NK-92 (cell line): Measurements from ENCODE around the gene MTMR10.

ENCODE experiments used
- DNase-seq: peaks from one replicate; lab custom pipeline; 2025; ENCODE audit not compliant: unreplicated experiment; lab: John Stamatoyannopoulos, UW

MTMR10 gene, protein sequence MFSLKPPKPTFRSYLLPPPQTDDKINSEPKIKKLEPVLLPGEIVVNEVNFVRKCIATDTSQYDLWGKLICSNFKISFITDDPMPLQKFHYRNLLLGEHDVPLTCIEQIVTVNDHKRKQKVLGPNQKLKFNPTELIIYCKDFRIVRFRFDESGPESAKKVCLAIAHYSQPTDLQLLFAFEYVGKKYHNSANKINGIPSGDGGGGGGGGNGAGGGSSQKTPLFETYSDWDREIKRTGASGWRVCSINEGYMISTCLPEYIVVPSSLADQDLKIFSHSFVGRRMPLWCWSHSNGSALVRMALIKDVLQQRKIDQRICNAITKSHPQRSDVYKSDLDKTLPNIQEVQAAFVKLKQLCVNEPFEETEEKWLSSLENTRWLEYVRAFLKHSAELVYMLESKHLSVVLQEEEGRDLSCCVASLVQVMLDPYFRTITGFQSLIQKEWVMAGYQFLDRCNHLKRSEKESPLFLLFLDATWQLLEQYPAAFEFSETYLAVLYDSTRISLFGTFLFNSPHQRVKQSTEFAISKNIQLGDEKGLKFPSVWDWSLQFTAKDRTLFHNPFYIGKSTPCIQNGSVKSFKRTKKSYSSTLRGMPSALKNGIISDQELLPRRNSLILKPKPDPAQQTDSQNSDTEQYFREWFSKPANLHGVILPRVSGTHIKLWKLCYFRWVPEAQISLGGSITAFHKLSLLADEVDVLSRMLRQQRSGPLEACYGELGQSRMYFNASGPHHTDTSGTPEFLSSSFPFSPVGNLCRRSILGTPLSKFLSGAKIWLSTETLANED

DNA sequence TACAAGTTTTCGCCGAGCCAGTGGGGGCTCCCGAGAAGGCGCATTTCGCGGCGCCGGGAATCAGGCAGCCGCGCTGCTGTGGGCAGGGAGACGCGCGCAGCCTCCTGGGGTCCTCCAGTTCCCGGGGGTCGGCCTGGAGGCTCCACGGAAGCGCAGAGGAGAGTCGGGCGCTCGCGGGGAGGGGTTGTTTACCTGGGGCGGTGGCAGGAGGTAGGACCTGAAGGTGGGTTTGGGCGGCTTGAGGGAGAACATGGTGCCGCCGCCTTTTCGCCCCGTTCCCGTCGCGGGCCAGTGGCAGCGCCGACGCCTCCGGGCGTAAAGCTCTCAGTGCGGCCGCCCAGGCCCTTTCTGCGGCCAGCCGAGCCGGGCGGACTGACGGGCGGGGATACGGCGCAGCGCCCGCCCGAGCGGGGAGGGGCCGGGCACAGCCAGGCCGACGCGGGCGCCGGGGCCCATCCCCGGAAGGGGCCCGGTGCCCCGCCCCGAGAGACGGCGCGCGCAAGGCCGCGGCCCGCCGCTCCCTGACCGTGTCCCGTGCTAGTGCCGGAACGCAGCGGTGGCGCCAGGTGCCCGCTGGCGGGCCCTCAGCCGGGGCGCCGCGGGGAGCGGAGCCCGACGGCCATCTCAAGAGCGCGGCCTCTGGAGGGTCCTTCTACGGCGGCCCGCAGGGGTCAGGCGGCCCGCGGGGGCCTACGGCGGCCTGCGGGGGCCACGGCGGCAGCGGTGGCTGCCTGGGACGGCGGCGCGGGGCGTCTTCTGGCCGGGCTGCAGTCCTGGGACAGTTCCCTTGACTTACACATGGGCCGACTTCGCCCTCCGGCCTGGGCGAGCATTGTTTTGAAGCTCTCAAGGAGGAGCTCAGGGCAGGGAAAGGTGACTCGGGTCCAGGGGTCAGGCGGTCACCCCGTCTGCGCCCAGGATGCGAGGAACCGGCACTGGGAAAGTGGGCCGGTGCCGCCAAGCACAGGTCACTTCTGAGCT lies at the start of gene MTMR10:
TSS of gene MTMR10 (minus strand) at position 374 of the 981 bp plus-strand sequence. CDS start at position 252, 122 bp downstream.
- DNase-seq: no peak

- no peak for DNase-seq
Observed at GRCh38 chr15:31040611-31041010, 49.2 kb upstream of the MTMR10 start.

GRCh38 chr15:31039961-31040360 lies 48.5 kb upstream of the MTMR10 start:
- DNase-seq: no peak

GRCh38 chr15:31037731-31038477 lies 46.5 kb upstream of the MTMR10 start:
- DNase-seq: no peak

GRCh38 chr15:31036783-31037182 lies 45.4 kb upstream of the MTMR10 start:
- no peak for DNase-seq

GRCh38 chr15:31035610-31036009 lies 44.2 kb upstream of the MTMR10 start:
- no peak for DNase-seq

DNA sequence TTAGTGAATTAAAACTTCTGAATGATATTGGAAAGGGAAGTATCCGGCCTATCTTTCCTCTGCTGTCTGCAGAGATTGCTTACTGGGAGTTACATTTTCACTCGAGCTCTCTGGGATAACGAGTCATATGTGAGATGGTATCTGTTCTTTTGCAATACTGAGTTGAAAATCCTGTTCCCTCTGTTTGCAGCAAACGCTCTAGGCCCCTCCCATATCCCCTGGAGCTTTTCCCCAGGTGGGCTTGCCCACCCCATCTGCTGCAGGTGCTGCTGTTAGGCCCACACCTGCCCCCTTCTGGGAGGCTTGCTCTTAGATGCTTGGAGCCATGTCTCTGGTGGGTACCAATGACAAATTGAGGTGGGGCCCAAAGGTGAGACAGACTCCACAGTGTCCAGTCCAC lies 42.7 kb upstream of the MTMR10 start:
- DNase-seq: no peak

- DNase-seq: no peak
Observed at GRCh38 chr15:31032961-31033371, 41.5 kb upstream of the MTMR10 start.

DNA sequence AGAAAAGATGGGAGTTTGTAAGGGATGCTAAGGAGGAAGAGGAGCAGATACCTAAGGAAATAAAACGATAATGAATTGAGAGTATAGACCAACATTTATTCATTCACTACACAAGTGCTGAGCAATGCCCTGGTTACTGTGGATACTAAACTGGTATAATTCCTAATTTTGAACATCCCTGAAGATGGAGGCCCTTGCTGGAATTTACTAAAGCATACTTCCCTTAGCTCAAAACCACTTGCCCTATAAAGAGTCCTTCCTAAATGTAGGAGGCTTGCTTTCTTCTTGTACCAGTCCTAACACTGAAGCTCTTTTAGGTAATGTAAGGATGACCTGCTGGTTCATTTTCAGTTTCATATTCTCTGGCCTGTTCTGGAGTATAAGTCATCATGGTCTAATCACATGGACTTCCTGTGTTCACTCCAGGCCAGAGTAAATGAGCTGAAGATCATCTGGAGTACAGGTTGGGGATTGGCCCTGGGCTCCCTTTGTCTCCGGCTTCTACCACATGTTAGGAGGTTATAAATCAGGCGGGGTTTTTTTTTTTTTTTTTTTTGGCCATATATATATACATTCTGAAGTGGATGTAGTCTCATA lies 40.1 kb upstream of the MTMR10 start:
- no peak for DNase-seq

- no peak for DNase-seq
Observed at GRCh38 chr15:31027910-31028578, 36.6 kb upstream of the MTMR10 start.

- no peak for DNase-seq
Observed at GRCh38 chr15:31025996-31026395, 34.6 kb upstream of the MTMR10 start.

- DNase-seq: no peak
Observed at GRCh38 chr15:31024979-31025378, 33.6 kb upstream of the MTMR10 start.

DNA sequence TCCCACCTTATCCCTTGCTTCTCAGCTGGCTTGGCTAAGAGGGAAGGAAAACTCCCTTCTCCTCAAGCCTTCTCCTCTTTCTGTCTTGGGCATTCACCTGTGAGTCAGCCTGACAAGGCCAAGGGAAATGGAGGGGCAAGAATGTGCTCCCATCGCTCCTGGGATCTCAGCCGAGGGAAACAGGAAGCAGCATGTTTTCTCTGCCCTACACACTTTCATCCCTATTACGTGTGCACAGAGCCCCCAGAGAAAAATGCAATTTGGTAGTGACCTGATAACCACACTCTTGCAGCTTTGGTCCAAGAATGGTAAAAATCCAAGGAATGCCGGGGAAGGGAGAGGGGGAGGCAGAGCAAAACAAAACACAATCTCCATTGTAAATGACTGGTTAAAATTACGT lies 32.9 kb upstream of the MTMR10 start:
- no peak for DNase-seq

GRCh38 chr15:31023841-31024240 lies 32.4 kb upstream of the MTMR10 start:
- DNase-seq: no peak

DNA sequence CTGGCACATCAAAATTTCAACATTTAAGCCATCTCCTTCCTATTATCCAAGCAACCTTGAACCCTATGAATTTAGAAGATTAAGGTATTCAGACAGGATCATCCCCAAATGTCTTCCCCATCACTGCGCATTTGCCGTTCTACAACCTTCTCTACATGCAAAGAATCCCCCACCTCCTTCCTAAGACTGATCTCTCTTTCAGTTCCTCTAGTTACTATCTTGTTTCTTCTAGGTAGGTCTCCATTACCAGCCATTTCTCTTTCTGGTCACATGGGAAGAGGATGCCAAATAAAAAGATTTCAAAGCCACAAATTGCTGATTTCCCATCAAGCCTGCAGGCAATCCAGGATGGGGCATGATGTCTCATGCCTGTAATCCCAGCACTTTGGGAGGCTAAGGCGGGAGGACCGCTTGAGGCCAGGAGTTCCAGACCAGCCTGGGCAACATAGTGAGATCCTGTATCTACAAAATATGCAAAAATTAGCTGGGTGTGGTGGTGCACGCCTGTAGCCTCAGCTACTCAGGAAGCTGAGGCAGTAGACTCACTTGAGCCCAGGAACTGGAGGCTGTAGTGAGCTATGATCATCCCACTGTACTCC lies 29.7 kb upstream of the MTMR10 start:
- DNase-seq: no peak

GRCh38 chr15:31020542-31020941 lies 29.1 kb upstream of the MTMR10 start:
- no peak for DNase-seq

GRCh38 chr15:31019986-31020385 lies 28.6 kb upstream of the MTMR10 start:
- no peak for DNase-seq

DNA sequence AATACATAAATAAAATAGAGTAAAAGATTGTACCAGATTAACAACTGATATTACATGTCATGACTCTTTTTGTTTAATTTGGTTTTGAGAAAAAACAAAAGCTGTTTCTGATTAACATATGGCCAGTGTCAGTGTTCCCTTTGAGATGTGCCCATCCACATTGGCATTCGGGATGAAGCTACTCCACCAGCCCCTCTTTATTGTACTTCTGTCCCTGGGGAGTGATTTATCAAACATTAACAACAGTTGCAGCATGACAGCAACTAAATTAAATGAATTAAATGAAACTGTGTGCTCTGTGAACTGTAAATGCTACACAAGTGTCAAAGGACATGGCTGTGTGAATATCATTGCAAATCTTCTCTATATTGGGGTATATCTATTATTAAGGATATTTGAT lies 25.9 kb upstream of the MTMR10 start:
- no peak for DNase-seq

GRCh38 chr15:31016446-31016915 lies 25.1 kb upstream of the MTMR10 start:
- no peak for DNase-seq
